GM23338 (cell line): Measurements from ENCODE around the gene RNASE8. TPM values are rescaled to one million over a fixed set of nuclear protein-coding genes. Genes with fewer than 3 reads are reported as not detected.

ENCODE experiments used
- ATAC-seq: fragments of 200-7000 bp; cut with Tn5 transposase; 3 replicates; pipeline ENCODE4 v1.9.1; 2020
- DNase-seq: peaks from one replicate; pipeline ENCODE4 v3.0.0-alpha.2; 2015; ENCODE audit warnings: low spot score
- H2AFZ ChIP-seq: fragments of 200-600 bp; sonication (generic); 2 replicates; pipeline ENCODE4 v1.8.0; 2016; ENCODE audit warnings: antibody characterized with exemption, mild to moderate bottlenecking, moderate library complexity
- H3F3A ChIP-seq: fragments of 200-600 bp; sonication (generic); replicated peaks from 2 replicates; pipeline ENCODE4 v1.8.0; 2017; ENCODE audit warnings: antibody characterized with exemption, mixed run types, low read depth
- H3K27ac ChIP-seq: fragments of 200-600 bp; sonication (generic); 2 replicates; pipeline ENCODE4 v1.6.1; 2016; ENCODE audit warnings: low read depth
- H3K27me3 ChIP-seq: fragments of 200-600 bp; sonication (generic); 2 replicates; pipeline ENCODE4 v1.8.0; 2016; ENCODE audit warnings: mild to moderate bottlenecking, mixed run types, moderate library complexity; ENCODE audit not compliant: insufficient read depth
- H3K36me3 ChIP-seq: fragments of 200-600 bp; sonication (generic); 2 replicates; pipeline ENCODE4 v1.8.0; 2016; ENCODE audit warnings: mild to moderate bottlenecking; ENCODE audit not compliant: insufficient read depth
- H3K4me1 ChIP-seq: fragments of 200-600 bp; sonication (generic); 2 replicates; pipeline ENCODE4 v1.8.0; 2016; ENCODE audit warnings: mild to moderate bottlenecking, moderate library complexity; ENCODE audit not compliant: insufficient read depth
- H3K4me2 ChIP-seq: fragments of 200-600 bp; sonication (generic); 2 replicates; pipeline ENCODE4 v1.7.1; 2017; ENCODE audit warnings: mixed run types
- H3K4me3 ChIP-seq: fragments of 200-600 bp; sonication (generic); 2 replicates; pipeline ENCODE4 v1.6.1; 2016; ENCODE audit warnings: mixed run types
- H3K79me2 ChIP-seq: fragments of 200-600 bp; sonication (generic); replicated peaks from 2 replicates; pipeline ENCODE4 v1.8.0; 2017; ENCODE audit warnings: mild to moderate bottlenecking; ENCODE audit not compliant: insufficient read depth
- H3K9me2 ChIP-seq: fragments of 200-600 bp; sonication (generic); 2 replicates; pipeline ENCODE4 v1.8.0; 2017; ENCODE audit not compliant: insufficient read depth
- H4K20me1 ChIP-seq: fragments of 200-600 bp; sonication (generic); replicated peaks from 2 replicates; pipeline ENCODE4 v1.8.0; 2017; ENCODE audit warnings: mild to moderate bottlenecking; ENCODE audit not compliant: insufficient read depth
- H3K27ac Mint-ChIP-seq: 2 replicates; pipeline ENCODE4 v1.8.0; 2020; ENCODE audit warnings: inconsistent platforms, mild to moderate bottlenecking, moderate library complexity, mixed read lengths
- H3K27me3 Mint-ChIP-seq: 3 replicates; pipeline ENCODE4 v1.8.0; 2022; ENCODE audit warnings: low read depth, mild to moderate bottlenecking, moderate library complexity, mixed read lengths, inconsistent platforms; ENCODE audit not compliant: insufficient read depth, poor library complexity
- H3K36me3 Mint-ChIP-seq: 3 replicates; pipeline ENCODE4 v1.8.0; 2021; ENCODE audit warnings: low read depth, mild to moderate bottlenecking, inconsistent platforms, moderate library complexity, mixed read lengths
- H3K4me1 Mint-ChIP-seq: 3 replicates; pipeline ENCODE4 v1.8.0; 2020; ENCODE audit warnings: mild to moderate bottlenecking, inconsistent platforms, mixed read lengths
- H3K4me3 Mint-ChIP-seq: 3 replicates; pipeline ENCODE4 v1.8.0; 2021; ENCODE audit warnings: moderate library complexity, mild to moderate bottlenecking, inconsistent platforms, mixed read lengths
- H3K9me3 Mint-ChIP-seq: 3 replicates; pipeline ENCODE4 v1.8.0; 2020; ENCODE audit warnings: moderate library complexity, mild to moderate bottlenecking, inconsistent platforms, mixed read lengths
- CREB1 ChIP-seq: fragments of 250-450 bp; sonication (Bioruptor Pico); IDR thresholded peaks from 2 replicates; pipeline ENCODE4 v1.5.0; 2020; ENCODE audit warnings: low read depth, mild to moderate bottlenecking, moderate library complexity
- EZH2 ChIP-seq: fragments of 200-600 bp; sonication (generic); IDR thresholded peaks from one replicate; pipeline ENCODE4 v1.8.0; 2017; ENCODE audit warnings: antibody characterized with exemption, mild to moderate bottlenecking, low read depth; ENCODE audit not compliant: unreplicated experiment
- EZH2phosphoT487 ChIP-seq: fragments of 200-600 bp; sonication (generic); IDR thresholded peaks from one replicate; pipeline ENCODE4 v1.8.1; 2018; ENCODE audit warnings: antibody characterized with exemption; ENCODE audit not compliant: unreplicated experiment
- JUNB ChIP-seq: IDR thresholded peaks from one replicate; pipeline ENCODE4 v1.6.1; 2016; ENCODE audit warnings: antibody characterized with exemption; ENCODE audit not compliant: unreplicated experiment
- NANOG ChIP-seq: IDR thresholded peaks from 2 replicates; pipeline ENCODE4 v1.6.1; 2016; ENCODE audit warnings: antibody characterized with exemption, borderline replicate concordance
- POLR2AphosphoS5 ChIP-seq: IDR thresholded peaks from 2 replicates; pipeline ENCODE4 v1.6.1; 2016; ENCODE audit warnings: antibody characterized with exemption, low read depth
- STAT1 ChIP-seq: IDR thresholded peaks from one replicate; pipeline ENCODE4 v1.6.1; 2016; ENCODE audit warnings: antibody characterized with exemption; ENCODE audit not compliant: unreplicated experiment
- ZNF114 ChIP-seq: fragments of 250-450 bp; sonication (Bioruptor Pico); IDR thresholded peaks from 2 replicates; pipeline ENCODE4 v1.5.0; 2020; ENCODE audit warnings: mild to moderate bottlenecking, moderate library complexity
- ZNF331 ChIP-seq: fragments of 250-450 bp; sonication (Bioruptor Pico); IDR thresholded peaks from 2 replicates; pipeline ENCODE4 v1.5.0; 2020; ENCODE audit warnings: low read depth, mild to moderate bottlenecking, moderate library complexity
- polyA plus RNA-seq: library from polyadenylated mRNA; unstranded; fragments of >200 nt; fragmentation: Nextera tagmentation; extraction: Ambion mirVana; gene quantifications from 2 replicates; pipeline ENCODE4 v1.2.1, GENCODE V29; 2016
- total RNA-seq: library from RNA; depleted of rRNA; stranded (reverse); fragments of >200 nt; shearing (Covaris generic); gene quantifications from 2 replicates; pipeline ENCODE4 v1.2.3, GENCODE V29; 2014
- TF ChIP-seq, protein P1 (sequence below): IDR thresholded peaks from one replicate; pipeline ENCODE4 v1.6.1; 2018; ENCODE audit warnings: antibody characterized with exemption; ENCODE audit not compliant: unreplicated experiment
- TF ChIP-seq, protein P2 (sequence below): IDR thresholded peaks from 2 replicates; pipeline ENCODE4 v1.6.1; 2016; ENCODE audit warnings: antibody characterized with exemption
- TF ChIP-seq, protein P3 (sequence below), 2 experiments: fragments of 200-600 bp in 1 of 2; sonication (generic) in 1 of 2; conservative IDR thresholded peaks; 2 replicates each; pipeline versions ENCODE4 v1.5.1 to v1.6.1; 2016 to 2017; ENCODE audit warnings: antibody characterized with exemption in 2 of 2, low read depth in 2 of 2, mild to moderate bottlenecking in 2 of 2, moderate library complexity in 1 of 2

RNASE8 gene
- total and polyA plus RNA-seq, 2 experiments from 2014 or later = not detected

DNA sequence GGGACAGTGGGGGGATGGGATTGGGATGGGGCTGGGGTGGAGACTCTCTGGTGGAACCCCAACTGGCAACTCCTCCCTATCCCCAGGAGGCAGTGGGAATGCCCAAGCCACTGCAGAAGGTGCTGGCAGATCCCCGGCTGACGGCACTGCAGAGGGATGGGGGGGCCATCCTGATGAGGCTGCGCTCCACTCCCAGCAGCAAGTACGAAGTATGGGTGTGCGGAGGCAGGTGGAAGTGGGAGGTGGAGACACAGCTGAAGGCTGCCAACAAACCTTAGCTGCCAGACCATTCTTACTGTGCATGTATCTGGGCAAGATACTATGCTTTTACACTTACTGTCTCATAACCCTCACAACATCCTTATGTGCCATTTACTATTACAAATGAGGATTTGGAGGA, 20.7 kb downstream of the RNASE8 start:
- H3K36me3 Mint-ChIP-seq = peaks cover 88% of the 10 kb centered on the region
- no peaks in the 10 kb centered on the region; the same call in 1 of the 3 replicates for H3K9me3 Mint-ChIP-seq
- Histone ChIP-seq H3K27ac (no peak overlapping the region), H3K36me3 (peaks cover 20% of the 10 kb centered on the region; the same call in 1 of the 2 replicates), H3K79me2 (no peaks in the 10 kb centered on the region), H3F3A (no peaks in the 10 kb centered on the region), H3K4me2 (no peak overlapping the region), H3K4me3 (no peak overlapping the region), H2AFZ (no peak overlapping the region), H4K20me1 (peaks cover 3% of the 10 kb centered on the region), H3K27me3 (no peaks in the 10 kb centered on the region), H3K4me1 (no peaks in the 10 kb centered on the region), H3K9me2 (no peaks in the 10 kb centered on the region)
- peaks cover 6% of the 10 kb centered on the region for H3K4me1 Mint-ChIP-seq
- ATAC-seq = no peak
- H3K27ac Mint-ChIP-seq = no peak overlapping the region
- TF ChIP-seq STAT1 (no peak), ZNF331 (CRISPR knock-in tag) (no peak), ZNF114 (CRISPR knock-in tag) (no peak), EZH2phosphoT487 (no peak), POLR2AphosphoS5 (no peak), NANOG (no peak), EZH2 (no peak), JUNB (no peak), CREB1 (CRISPR knock-in tag) (no peak)
- TF ChIP-seq, protein P1, sequence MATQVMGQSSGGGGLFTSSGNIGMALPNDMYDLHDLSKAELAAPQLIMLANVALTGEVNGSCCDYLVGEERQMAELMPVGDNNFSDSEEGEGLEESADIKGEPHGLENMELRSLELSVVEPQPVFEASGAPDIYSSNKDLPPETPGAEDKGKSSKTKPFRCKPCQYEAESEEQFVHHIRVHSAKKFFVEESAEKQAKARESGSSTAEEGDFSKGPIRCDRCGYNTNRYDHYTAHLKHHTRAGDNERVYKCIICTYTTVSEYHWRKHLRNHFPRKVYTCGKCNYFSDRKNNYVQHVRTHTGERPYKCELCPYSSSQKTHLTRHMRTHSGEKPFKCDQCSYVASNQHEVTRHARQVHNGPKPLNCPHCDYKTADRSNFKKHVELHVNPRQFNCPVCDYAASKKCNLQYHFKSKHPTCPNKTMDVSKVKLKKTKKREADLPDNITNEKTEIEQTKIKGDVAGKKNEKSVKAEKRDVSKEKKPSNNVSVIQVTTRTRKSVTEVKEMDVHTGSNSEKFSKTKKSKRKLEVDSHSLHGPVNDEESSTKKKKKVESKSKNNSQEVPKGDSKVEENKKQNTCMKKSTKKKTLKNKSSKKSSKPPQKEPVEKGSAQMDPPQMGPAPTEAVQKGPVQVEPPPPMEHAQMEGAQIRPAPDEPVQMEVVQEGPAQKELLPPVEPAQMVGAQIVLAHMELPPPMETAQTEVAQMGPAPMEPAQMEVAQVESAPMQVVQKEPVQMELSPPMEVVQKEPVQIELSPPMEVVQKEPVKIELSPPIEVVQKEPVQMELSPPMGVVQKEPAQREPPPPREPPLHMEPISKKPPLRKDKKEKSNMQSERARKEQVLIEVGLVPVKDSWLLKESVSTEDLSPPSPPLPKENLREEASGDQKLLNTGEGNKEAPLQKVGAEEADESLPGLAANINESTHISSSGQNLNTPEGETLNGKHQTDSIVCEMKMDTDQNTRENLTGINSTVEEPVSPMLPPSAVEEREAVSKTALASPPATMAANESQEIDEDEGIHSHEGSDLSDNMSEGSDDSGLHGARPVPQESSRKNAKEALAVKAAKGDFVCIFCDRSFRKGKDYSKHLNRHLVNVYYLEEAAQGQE = no peak
- TF ChIP-seq, protein P2, sequence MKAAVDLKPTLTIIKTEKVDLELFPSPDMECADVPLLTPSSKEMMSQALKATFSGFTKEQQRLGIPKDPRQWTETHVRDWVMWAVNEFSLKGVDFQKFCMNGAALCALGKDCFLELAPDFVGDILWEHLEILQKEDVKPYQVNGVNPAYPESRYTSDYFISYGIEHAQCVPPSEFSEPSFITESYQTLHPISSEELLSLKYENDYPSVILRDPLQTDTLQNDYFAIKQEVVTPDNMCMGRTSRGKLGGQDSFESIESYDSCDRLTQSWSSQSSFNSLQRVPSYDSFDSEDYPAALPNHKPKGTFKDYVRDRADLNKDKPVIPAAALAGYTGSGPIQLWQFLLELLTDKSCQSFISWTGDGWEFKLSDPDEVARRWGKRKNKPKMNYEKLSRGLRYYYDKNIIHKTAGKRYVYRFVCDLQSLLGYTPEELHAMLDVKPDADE = no peak
- TF ChIP-seq, protein P3, sequence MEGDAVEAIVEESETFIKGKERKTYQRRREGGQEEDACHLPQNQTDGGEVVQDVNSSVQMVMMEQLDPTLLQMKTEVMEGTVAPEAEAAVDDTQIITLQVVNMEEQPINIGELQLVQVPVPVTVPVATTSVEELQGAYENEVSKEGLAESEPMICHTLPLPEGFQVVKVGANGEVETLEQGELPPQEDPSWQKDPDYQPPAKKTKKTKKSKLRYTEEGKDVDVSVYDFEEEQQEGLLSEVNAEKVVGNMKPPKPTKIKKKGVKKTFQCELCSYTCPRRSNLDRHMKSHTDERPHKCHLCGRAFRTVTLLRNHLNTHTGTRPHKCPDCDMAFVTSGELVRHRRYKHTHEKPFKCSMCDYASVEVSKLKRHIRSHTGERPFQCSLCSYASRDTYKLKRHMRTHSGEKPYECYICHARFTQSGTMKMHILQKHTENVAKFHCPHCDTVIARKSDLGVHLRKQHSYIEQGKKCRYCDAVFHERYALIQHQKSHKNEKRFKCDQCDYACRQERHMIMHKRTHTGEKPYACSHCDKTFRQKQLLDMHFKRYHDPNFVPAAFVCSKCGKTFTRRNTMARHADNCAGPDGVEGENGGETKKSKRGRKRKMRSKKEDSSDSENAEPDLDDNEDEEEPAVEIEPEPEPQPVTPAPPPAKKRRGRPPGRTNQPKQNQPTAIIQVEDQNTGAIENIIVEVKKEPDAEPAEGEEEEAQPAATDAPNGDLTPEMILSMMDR (conservative IDR thresholded peaks at IDR 0.05; ENCODE audit: low read depth in 2 of 2) = no peak
- H3K27me3 Mint-ChIP-seq = peaks cover 6% of the 10 kb centered on the region
- no peak for DNase-seq
- H3K4me3 Mint-ChIP-seq = no peak overlapping the region
